ENCODE results near the gene SPTB.

GRCh38 chr14:64711039-64711438 lies 168.7 kb downstream of the SPTB start:
- TF ChIP-seq CTCF (IDR thresholded peaks at IDR 0.05) (no peak), EP300 (IDR thresholded peaks at IDR 0.05) (no peak), POLR2A (IDR thresholded peaks at IDR 0.05) (no peak)
